OCI-LY7 (cell line): ENCODE measurements around the gene PCDHGA1.
"Not testable (repeated sequence)": the region's sequence is repeated elsewhere in the genome, so short reads cannot be mapped to it uniquely, and the experiment has no call there.

Source experiments
- EZH2phosphoT487 ChIP-seq: fragments of 200-600 bp; sonication (generic); IDR thresholded peaks from 2 replicates; pipeline ENCODE4 v1.6.1; 2018; ENCODE audit warnings: low read depth, borderline replicate concordance, mild to moderate bottlenecking, mixed run types, antibody characterized with exemption, low read length, moderate library complexity, mixed read lengths
- TF ChIP-seq, protein P1 (sequence below): fragments of 200-600 bp; sonication (generic); conservative IDR thresholded peaks from 2 replicates; pipeline ENCODE4 v1.5.1; 2014; ENCODE audit warnings: mild to moderate bottlenecking, antibody characterized with exemption, low read length, moderate library complexity, mixed read lengths

DNA sequence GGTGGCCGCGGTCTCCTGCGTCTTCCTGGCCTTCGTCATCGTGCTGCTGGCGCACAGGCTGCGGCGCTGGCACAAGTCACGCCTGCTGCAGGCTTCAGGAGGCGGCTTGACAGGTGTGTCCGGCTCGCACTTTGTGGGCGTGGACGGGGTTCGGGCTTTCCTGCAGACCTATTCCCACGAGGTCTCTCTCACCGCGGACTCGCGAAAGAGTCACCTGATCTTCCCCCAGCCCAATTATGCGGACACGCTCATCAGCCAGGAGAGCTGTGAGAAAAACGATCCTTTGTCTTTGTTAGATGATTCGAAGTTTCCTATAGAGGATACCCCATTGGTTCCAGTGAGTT, 84.9 kb downstream of the PCDHGA1 start:
- TF ChIP-seq, protein P1, sequence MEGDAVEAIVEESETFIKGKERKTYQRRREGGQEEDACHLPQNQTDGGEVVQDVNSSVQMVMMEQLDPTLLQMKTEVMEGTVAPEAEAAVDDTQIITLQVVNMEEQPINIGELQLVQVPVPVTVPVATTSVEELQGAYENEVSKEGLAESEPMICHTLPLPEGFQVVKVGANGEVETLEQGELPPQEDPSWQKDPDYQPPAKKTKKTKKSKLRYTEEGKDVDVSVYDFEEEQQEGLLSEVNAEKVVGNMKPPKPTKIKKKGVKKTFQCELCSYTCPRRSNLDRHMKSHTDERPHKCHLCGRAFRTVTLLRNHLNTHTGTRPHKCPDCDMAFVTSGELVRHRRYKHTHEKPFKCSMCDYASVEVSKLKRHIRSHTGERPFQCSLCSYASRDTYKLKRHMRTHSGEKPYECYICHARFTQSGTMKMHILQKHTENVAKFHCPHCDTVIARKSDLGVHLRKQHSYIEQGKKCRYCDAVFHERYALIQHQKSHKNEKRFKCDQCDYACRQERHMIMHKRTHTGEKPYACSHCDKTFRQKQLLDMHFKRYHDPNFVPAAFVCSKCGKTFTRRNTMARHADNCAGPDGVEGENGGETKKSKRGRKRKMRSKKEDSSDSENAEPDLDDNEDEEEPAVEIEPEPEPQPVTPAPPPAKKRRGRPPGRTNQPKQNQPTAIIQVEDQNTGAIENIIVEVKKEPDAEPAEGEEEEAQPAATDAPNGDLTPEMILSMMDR: not testable (repeated sequence)
- not testable (repeated sequence) for TF ChIP-seq EZH2phosphoT487
